GM12878 (cell line): Measurements from ENCODE around the gene IPCEF1. TPM values are rescaled to one million over a fixed set of nuclear protein-coding genes. Genes with fewer than 3 reads are reported as not detected.

Source experiments
- ATAC-seq: fragments of 200-7000 bp; cut with Tn5 transposase; 3 replicates; pipeline ENCODE4 v1.9.1; 2020; ENCODE audit warnings: mild to moderate bottlenecking, moderate library complexity
- BruUV-seq: library from RNA; stranded (reverse); fragments of 400-500 nt; replicated peaks from 2 replicates; lab custom pipeline; 2021; lab: Mats Ljungman, UMichigan
- CTCF ChIA-PET: fragments of 300-600 bp; sonication (Branson Sonifier 250); formaldehyde crosslinking; extraction: SDS; loops from one replicate; lab custom pipeline; 2021; ENCODE audit warnings: inconsistent platforms; lab: Yijun Ruan, JAX
- POLR2A ChIA-PET: fragments of 350-600 bp; formaldehyde crosslinking; extraction: SDS; loops from one replicate; lab custom pipeline; 2021; ENCODE audit warnings: inconsistent platforms; lab: Charles Lee
- RAD21 ChIA-PET: fragments of 300-600 bp; sonication (Branson Sonifier 250); formaldehyde crosslinking; loops from one replicate; lab custom pipeline; 2023; ENCODE audit warnings: antibody characterized with exemption; ENCODE audit not compliant: unreplicated experiment; lab: Charles Lee
- SMC1A ChIA-PET: fragments of 300-600 bp; sonication (Branson Sonifier 250); formaldehyde crosslinking; loops from one replicate; lab custom pipeline; 2023; ENCODE audit not compliant: unreplicated experiment, uncharacterized antibody; lab: Charles Lee
- DNase-seq: peaks from one replicate; pipeline ENCODE4 v3.0.0-alpha.2; 2011; ENCODE audit warnings: low read depth, low spot score
- FAIRE-seq: peaks from 3 replicates; lab custom pipeline; 2011; peaks lifted over from hg19 to GRCh38; lab: Jason Lieb, UNC
- H2AFZ ChIP-seq: 2 replicates; pipeline ENCODE4 v1.6.0; 2011; ENCODE audit warnings: low read depth, low read length, control low read depth; ENCODE audit not compliant: control insufficient read depth
- H3K27ac ChIP-seq: 2 replicates; pipeline ENCODE4 v1.5.1; 2011; ENCODE audit warnings: control low read depth; ENCODE audit not compliant: control insufficient read depth, insufficient read depth
- H3K27me3 ChIP-seq, 2 experiments: replicated peaks in 1 of 2; 2 replicates each; pipeline versions ENCODE4 v1.6.0 to v1.6.1; 2011; ENCODE audit warnings: low read length in 1 of 2; ENCODE audit not compliant: control insufficient read depth in 2 of 2, insufficient read depth in 2 of 2
- H3K36me3 ChIP-seq, 2 experiments: 2 replicates each; pipeline ENCODE4 v1.5.1; 2011; ENCODE audit warnings: low read length in 1 of 2; ENCODE audit not compliant: control insufficient read depth in 2 of 2, insufficient read depth in 2 of 2
- H3K4me1 ChIP-seq: 2 replicates; pipeline ENCODE4 v1.6.1; 2011; ENCODE audit warnings: mild to moderate bottlenecking, low read length, moderate library complexity, mixed read lengths; ENCODE audit not compliant: control insufficient read depth, insufficient read depth
- H3K4me2 ChIP-seq: 2 replicates; pipeline ENCODE4 v1.6.0; 2011; ENCODE audit warnings: control low read depth; ENCODE audit not compliant: control insufficient read depth, insufficient read depth
- H3K4me3 ChIP-seq: fragments of 200-600 bp; sonication (generic); 2 replicates; pipeline ENCODE4 v1.5.1; 2016
- H3K79me2 ChIP-seq: 2 replicates; pipeline ENCODE4 v1.6.0; 2011; ENCODE audit warnings: low read length; ENCODE audit not compliant: control insufficient read depth, insufficient read depth
- H3K9ac ChIP-seq: 2 replicates; pipeline ENCODE4 v1.8.0; 2011; ENCODE audit warnings: low read length, control low read depth, mixed read lengths; ENCODE audit not compliant: control insufficient read depth, insufficient read depth
- H3K9me3 ChIP-seq: replicated peaks from 3 replicates; pipeline ENCODE4 v1.5.1; 2011; ENCODE audit warnings: mild to moderate bottlenecking, low read length; ENCODE audit not compliant: control insufficient read depth, insufficient read depth
- H4K20me1 ChIP-seq: 2 replicates; pipeline ENCODE4 v1.6.0; 2011; ENCODE audit not compliant: control insufficient read depth, insufficient read depth
- ATF2 ChIP-seq: IDR thresholded peaks from 2 replicates; pipeline ENCODE4 v1.6.1; 2012; ENCODE audit warnings: low read length, inconsistent platforms
- CBX3 ChIP-seq: fragments of 200-600 bp; sonication (generic); IDR thresholded peaks from 2 replicates; pipeline ENCODE4 v1.6.1; 2016; ENCODE audit warnings: low read depth, borderline replicate concordance
- FOS ChIP-seq: IDR thresholded peaks from 3 replicates; pipeline ENCODE4 v1.6.1; 2011; ENCODE audit warnings: borderline replicate concordance; ENCODE audit not compliant: insufficient read length; ENCODE audit errors: extremely low read depth
- IRF3 ChIP-seq: fragments of 450-650 bp; IDR thresholded peaks from 2 replicates; pipeline ENCODE4 v1.6.1; 2014; ENCODE audit warnings: mild to moderate bottlenecking
- IRF5 ChIP-seq: fragments of 450-650 bp; IDR thresholded peaks from 2 replicates; pipeline ENCODE4 v1.6.1; 2017; ENCODE audit warnings: borderline replicate concordance
- LARP7 ChIP-seq: fragments of 450-650 bp; IDR thresholded peaks from 2 replicates; pipeline ENCODE4 v1.6.1; 2017; ENCODE audit warnings: mild to moderate bottlenecking
- MEF2A ChIP-seq: IDR thresholded peaks from 2 replicates; pipeline ENCODE4 v1.6.1; 2011; ENCODE audit warnings: low read depth, mild to moderate bottlenecking, low read length, moderate library complexity; ENCODE audit not compliant: insufficient read depth
- NFIC ChIP-seq: IDR thresholded peaks from 2 replicates; pipeline ENCODE4 v1.6.1; 2012; ENCODE audit warnings: low read depth, mild to moderate bottlenecking, inconsistent platforms, low read length, moderate library complexity
- NFYB ChIP-seq: IDR thresholded peaks from 2 replicates; pipeline ENCODE4 v1.6.1; 2011; ENCODE audit warnings: low read depth, mild to moderate bottlenecking, low read length, improper control_type of control experiment, moderate library complexity; ENCODE audit not compliant: insufficient read depth
- POU2F2 ChIP-seq: IDR thresholded peaks from 3 replicates; pipeline ENCODE4 v1.6.1; 2011; ENCODE audit warnings: low read depth, mild to moderate bottlenecking, low read length, borderline replicate concordance
- RBBP5 ChIP-seq: fragments of 200-600 bp; sonication (generic); conservative IDR thresholded peaks from 2 replicates; pipeline ENCODE4 v1.6.1; 2016
- SIN3A ChIP-seq: IDR thresholded peaks from 2 replicates; pipeline ENCODE4 v1.6.1; 2012; ENCODE audit warnings: low read depth, low read length, improper control_type of control experiment
- SMAD1 ChIP-seq: fragments of 450-650 bp; IDR thresholded peaks from 2 replicates; pipeline ENCODE4 v1.6.1; 2018; ENCODE audit warnings: mild to moderate bottlenecking, low read depth; ENCODE audit not compliant: partially characterized antibody
- SREBF2 ChIP-seq: IDR thresholded peaks from 2 replicates; pipeline ENCODE4 v1.6.1; 2012; ENCODE audit warnings: mild to moderate bottlenecking, low read length
- STAT1 ChIP-seq: fragments of 450-650 bp; conservative IDR thresholded peaks from 2 replicates; pipeline ENCODE4 v1.6.1; 2014; ENCODE audit warnings: antibody characterized with exemption, mild to moderate bottlenecking
- USF2 ChIP-seq: IDR thresholded peaks from 2 replicates; pipeline ENCODE4 v1.6.1; 2011; ENCODE audit warnings: low read depth, low read length, improper control_type of control experiment, borderline replicate concordance
- ZNF217 ChIP-seq: fragments of 450-650 bp; IDR thresholded peaks from 2 replicates; pipeline ENCODE4 v1.6.1; 2017; ENCODE audit warnings: antibody characterized with exemption, mild to moderate bottlenecking
- ZNF274 ChIP-seq: IDR thresholded peaks from one replicate; pipeline ENCODE4 v1.8.0; 2011; ENCODE audit not compliant: insufficient read length, insufficient read depth
- WGBS: methylation state at CpG from one replicate; pipeline ENCODE4 v1.1.6; 2016; ENCODE audit warnings: low lambda C conversion rate; ENCODE audit not compliant: insufficient replicate concordance, insufficient coverage; ENCODE audit errors: missing lambda C conversion rate; 5-methylcytosine and 5-hydroxymethylcytosine counted together
- in situ Hi-C: fragments of 300-500 bp; cut with MboI; formaldehyde crosslinking; loops from 9 replicates; pipeline ENCODE4 v1.14.3; 2018; ENCODE audit warnings: mixed read lengths
- intact Hi-C: fragments of 100-400 bp; cut with micrococcal nuclease; formaldehyde crosslinking; loops from one replicate; pipeline ENCODE4 v1.14.2; 2022; ENCODE audit not compliant: unreplicated experiment
- polyA plus RNA-seq, 11 experiments: library from polyadenylated mRNA; depleted of rRNA in 4 of 11; unstranded in 6 of 11; stranded (reverse) in 5 of 11; fragments of >200 nt; fragmentation: Nextera tagmentation in 4 of 11; fragmentation: Illumina TruSeq in 1 of 11; extraction: Ambion mirVana in 4 of 11; extraction: Trizol in 1 of 11; gene quantifications; 1 replicate in 1 of 11; 2 replicates in 10 of 11; pipeline versions ENCODE4 v1.2.1 to v1.2.3, GENCODE V29; 2011 to 2016; ENCODE audit warnings: inconsistent platforms in 2 of 11, missing spikeins in 2 of 11, low read depth in 1 of 11
- total RNA-seq, 4 experiments: library from RNA; depleted of rRNA in 3 of 4; stranded (reverse); fragments of >200 nt in 3 of 4; fragmentation: Illumina TruSeq in 1 of 4; extraction: Trizol in 1 of 4; gene quantifications; 2 replicates each; pipeline versions ENCODE4 v1.2.1 to v1.2.3, GENCODE V29; 2013 to 2021
- TF ChIP-seq, protein P1 (sequence below): fragments of 450-650 bp; formaldehyde crosslinking; IDR thresholded peaks from 2 replicates; pipeline ENCODE4 v1.5.0; 2022; ENCODE audit warnings: mild to moderate bottlenecking, missing genetic modification characterization

The IPCEF1 gene
- total and polyA plus RNA-seq, 10 of the 15 experiments (the other 5 are each of a cell fraction or from before 2014, with no cell fraction given): 1.3 to 137 (median 4.2) TPM

DNA sequence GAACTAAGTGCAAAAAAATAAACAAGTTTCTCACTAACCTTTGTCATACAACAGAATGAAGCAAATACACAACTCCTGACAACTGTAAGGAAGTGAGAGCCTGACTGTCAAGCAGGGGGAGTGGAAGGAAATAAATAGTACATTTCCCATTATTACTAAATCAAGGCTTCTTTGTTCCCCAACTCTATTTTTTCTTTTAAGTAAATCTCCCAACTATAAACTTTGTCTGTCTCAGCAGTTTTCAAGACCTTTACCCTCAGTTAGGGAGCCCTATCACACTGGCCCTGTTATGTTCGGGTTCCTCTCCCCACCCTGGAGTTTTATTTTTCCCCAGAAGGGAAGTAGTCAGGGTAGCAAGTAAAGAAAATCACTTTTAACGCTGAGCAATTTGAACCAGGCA, 24.1 kb upstream of the IPCEF1 start:
- Histone ChIP-seq H3K9me3 (no peaks in the 10 kb centered on the region; the same call in 2 of the 3 replicates), H3K27ac (no peak overlapping the region), H2AFZ (no peak overlapping the region), H3K9ac (no peak overlapping the region), H3K79me2 (no peaks in the 10 kb centered on the region), H3K4me1 (no peaks in the 10 kb centered on the region), H4K20me1 (no peaks in the 10 kb centered on the region), H3K4me2 (no peak overlapping the region), H3K4me3 (no peak overlapping the region), H3K27me3 (peaks cover 0 to 2% of the 10 kb centered on the region in 2 experiments; a peak in 2 of 4 replicates), H3K36me3 (no peaks in the 10 kb centered on the region)
- ChIA-PET CTCF (no interaction called here), RAD21 (no interaction called here), POLR2A (no interaction called here), SMC1A (no interaction called here)
- BruUV-seq: no TSS peak
- FAIRE-seq (no peak), DNase-seq (no peak), ATAC-seq (no peak)
- in situ Hi-C loops: no loop called here
- TF ChIP-seq NFIC: no peak
- no peak for TF ChIP-seq ZNF217
- no peak for TF ChIP-seq STAT1
- no peak for TF ChIP-seq NFYB
- TF ChIP-seq IRF5: no peak
- TF ChIP-seq SREBF2: no peak
- TF ChIP-seq LARP7: no peak
- no peak for TF ChIP-seq SMAD1
- no peak for TF ChIP-seq POU2F2
- no peak for TF ChIP-seq USF2
- TF ChIP-seq CBX3: no peak
- no peak for TF ChIP-seq SIN3A
- TF ChIP-seq MEF2A: no peak
- TF ChIP-seq IRF3: no peak
- no peak for TF ChIP-seq FOS
- TF ChIP-seq, protein P1, sequence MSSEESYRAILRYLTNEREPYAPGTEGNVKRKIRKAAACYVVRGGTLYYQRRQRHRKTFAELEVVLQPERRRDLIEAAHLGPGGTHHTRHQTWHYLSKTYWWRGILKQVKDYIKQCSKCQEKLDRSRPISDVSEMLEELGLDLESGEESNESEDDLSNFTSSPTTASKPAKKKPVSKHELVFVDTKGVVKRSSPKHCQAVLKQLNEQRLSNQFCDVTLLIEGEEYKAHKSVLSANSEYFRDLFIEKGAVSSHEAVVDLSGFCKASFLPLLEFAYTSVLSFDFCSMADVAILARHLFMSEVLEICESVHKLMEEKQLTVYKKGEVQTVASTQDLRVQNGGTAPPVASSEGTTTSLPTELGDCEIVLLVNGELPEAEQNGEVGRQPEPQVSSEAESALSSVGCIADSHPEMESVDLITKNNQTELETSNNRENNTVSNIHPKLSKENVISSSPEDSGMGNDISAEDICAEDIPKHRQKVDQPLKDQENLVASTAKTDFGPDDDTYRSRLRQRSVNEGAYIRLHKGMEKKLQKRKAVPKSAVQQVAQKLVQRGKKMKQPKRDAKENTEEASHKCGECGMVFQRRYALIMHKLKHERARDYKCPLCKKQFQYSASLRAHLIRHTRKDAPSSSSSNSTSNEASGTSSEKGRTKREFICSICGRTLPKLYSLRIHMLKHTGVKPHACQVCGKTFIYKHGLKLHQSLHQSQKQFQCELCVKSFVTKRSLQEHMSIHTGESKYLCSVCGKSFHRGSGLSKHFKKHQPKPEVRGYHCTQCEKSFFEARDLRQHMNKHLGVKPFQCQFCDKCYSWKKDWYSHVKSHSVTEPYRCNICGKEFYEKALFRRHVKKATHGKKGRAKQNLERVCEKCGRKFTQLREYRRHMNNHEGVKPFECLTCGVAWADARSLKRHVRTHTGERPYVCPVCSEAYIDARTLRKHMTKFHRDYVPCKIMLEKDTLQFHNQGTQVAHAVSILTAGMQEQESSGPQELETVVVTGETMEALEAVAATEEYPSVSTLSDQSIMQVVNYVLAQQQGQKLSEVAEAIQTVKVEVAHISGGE (CRISPR knock-in tag): no peak
- TF ChIP-seq ZNF274: no peak
- TF ChIP-seq ATF2: no peak
- TF ChIP-seq RBBP5: no peak
- intact Hi-C loops: no loop called here
- 3% methylated on average over 2 of the region's 2 CpGs for WGBS
